ENCODE data around the gene SP110.

SP110 gene

DNA sequence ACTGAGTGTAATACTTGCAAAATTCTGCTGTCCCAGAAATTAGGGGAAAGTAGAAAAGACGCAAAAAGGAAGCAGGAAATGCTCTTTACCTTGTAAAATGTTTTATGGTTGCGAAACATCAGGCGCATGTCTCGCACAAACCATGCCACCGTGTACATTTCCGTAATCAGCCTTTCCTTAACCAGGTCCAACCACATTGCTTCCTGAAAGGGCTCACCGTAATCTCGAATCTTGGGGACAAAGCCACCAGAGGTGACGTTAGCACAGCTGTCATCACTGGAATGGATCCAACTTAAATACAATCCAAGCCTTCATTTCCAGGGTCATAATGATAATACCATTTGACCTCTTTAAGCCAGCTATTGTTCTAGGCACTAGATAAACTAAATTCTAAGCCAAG lies 49.3 kb downstream of the SP110 start:
- no peak for DNase-seq (ENCODE audit: low spot score)

DNA sequence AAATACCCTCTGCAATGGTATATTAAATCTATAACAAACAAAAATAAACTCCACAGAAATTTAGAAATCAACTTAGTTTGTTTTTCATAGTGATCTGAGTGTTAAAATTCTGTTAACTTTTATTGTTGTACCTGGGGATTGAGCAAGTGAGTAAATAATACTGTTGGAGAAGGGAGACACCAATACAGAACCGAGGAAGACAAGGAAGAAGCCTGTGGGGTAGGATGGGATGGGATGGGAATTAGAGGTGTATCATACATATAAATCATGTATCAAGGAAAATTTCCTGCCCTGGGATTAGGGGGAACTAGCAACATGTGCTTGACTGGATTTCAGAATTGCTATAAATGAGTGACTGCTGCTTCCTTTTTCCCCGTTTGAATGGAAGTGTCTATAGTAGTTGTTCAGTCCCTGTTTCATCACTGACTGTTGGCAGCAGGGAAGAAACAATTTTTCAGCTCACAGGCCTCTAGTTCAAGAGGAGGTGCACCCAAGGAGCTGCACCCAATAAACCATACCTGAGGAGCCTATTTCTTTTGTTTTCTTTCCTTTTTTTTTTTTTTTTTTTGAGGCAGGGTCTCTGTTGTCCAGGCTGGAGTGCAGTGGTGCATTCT lies 53.1 kb downstream of the SP110 start:
- no peak for DNase-seq (ENCODE audit: low spot score)

DNA sequence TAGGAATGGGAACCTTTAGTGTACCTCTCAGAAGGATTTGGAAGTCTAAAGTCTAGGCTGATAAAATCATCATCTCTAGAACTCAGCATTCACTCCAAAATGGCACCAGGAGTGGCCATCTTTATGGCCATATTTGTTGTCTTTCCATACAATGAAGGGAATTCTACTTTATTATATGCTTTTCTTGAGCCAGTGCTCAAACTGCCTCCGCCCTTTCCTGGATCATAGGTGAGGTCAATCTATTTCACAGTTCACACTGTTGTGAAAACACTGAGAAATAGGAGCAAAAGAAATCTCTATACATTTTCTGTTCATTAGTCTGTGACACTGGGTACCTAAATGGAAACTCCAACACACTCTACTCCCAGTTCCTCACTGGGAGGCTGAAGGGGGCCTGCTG lies 55.6 kb downstream of the SP110 start:
- no peak for DNase-seq (ENCODE audit: low spot score)

DNA sequence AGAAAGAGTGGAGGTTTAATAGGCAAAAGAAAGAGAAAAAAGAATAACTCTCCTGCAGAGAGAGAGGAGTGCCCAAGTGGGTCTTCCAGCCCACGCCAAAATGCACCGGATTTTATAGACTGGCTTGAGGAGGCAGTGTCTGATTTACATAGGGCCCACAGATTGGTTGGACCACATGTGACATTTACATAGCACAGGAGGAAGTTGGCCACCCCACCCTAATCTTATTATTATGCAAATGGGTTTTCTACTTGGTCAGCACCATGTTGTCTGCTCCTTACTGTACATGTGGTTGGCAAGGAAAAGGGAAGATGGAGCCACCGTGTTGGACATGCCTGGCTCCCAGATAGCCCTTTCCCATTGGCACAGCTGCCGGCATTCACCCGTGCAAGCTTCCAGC lies 56.8 kb downstream of the SP110 start:
- DNase-seq (ENCODE audit: low spot score): no peak

DNA sequence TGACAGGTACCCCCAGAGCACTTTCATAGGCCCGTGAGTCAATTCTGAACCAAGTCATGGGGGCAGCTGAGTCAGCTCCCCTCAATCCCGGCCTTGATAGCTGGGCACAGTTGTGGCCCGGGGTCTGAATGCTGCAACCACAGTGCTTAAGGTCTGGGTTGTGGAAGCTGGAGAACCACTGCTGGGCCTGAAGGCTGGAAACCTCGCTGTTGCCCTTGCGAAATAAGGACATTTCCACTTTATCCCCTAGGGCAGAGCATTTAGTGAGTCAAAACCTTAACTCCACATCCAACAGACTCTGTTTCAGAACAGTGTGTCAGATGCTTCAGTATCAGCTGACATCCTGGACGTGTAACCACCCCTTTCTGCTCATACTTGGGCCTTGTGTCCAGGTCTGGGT lies 58.6 kb downstream of the SP110 start:
- no peak for DNase-seq (ENCODE audit: low spot score)

DNA sequence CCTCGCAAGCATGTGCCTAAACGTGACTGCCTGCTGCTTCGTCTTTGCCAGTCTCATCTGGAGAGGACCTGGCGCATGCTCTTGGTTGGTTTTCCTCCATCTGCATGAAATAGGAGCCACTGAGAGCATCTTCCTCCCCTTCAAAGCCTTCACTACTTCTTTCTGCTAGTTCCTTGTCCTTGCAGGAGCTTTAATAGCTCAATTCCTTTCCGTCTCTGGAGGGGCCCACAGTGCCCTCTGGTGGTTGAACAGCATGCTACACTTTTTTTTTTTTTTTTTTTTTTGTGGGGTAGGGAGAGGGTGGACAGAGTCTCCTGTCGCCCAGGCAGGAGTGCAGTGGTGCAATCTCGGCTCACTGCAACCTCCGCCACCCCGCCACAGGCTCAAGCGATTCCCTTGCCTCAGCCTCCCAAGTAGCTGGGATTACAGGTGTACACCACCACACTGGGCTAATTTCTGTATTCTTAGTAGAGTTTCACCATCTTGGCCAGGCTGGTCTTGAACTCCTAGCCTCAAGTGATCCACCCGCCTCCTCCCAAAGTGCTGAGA lies 59.6 kb downstream of the SP110 start:
- DNase-seq (ENCODE audit: low spot score): peak; percentile 68

DNA sequence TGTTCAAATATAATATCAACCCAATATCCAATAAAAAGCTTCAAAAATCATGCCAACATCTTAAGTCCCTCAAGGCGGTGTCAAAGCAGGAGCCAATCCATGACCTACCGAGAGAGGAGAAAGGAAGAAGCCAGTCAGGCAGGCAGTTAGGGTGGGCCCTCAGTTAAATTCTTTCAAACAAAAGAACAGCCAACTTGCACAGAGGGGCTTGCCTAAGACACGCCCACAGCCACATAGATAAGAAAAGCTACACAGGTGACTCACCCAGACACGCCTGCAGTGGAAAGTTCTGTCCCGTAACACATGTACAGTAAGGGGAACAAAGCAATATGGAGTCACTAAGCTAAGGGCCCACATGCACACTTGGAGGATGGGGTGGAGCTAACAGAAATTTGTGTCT lies 61.3 kb downstream of the SP110 start:
- no peak for DNase-seq (ENCODE audit: low spot score)

DNA sequence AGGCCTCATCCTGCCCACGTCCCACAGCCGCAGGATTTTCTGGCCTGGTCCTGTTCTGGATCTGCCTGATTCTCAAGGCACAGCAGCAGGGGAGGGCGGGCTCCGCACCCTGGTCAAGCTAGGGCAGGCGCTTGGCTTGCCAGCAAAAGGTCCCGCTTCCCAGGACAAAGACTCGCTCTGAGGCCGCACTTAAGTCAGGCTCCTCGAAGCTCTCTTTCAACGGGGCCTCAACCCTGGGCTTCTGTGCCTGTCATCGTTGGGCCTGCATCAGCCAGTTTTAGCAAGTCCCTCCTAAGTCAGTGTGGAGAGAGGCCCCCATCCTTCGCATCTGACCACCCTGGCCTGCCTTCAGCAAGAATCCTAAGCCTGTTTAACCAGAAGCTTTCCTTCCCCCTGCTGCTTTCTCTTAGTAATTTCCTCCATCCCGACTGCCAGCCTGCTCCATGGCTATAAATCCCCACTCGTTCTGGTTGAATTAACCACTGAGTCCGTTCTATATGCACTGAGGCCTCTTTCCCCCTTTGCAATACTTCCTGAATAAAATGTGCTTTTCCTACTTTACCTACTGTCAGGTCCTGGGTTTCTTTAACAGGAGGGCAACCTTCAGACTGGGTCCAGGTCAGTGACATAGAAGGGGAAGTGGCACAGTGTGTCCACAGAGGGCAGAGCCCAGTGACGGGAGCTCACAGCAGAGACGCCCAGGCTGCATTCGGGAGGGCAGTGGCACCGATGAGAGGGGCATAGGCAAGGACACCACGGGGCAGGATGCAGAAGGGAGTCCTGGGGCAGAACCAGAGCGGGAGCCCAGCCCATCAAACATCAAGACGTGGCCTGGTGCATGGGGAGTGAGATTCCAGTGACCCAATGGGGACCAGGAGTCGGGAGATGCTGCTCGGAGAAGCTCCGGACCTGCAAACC lies 62.7 kb downstream of the SP110 start:
- no peak for DNase-seq (ENCODE audit: low spot score)

DNA sequence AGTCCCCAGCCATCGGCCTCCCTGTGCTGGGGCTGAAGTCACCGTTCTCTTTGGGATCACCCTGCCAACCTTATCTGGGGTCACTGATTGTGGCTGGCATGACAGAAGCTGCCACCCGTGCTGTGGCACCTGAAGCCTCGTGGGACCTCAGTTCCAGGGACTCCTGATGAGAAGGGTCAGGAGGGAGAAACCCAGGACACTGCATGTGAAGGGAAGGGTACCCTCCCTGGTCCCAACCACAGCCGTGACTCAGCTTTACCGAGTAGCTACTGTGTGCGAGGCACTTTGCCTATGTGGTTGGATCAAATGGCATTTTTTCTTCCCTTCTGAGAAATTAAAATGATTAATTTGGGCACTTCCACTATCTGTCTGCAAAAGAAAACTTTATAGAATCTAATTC lies 64.4 kb downstream of the SP110 start:
- no peak for DNase-seq (ENCODE audit: low spot score)

DNA sequence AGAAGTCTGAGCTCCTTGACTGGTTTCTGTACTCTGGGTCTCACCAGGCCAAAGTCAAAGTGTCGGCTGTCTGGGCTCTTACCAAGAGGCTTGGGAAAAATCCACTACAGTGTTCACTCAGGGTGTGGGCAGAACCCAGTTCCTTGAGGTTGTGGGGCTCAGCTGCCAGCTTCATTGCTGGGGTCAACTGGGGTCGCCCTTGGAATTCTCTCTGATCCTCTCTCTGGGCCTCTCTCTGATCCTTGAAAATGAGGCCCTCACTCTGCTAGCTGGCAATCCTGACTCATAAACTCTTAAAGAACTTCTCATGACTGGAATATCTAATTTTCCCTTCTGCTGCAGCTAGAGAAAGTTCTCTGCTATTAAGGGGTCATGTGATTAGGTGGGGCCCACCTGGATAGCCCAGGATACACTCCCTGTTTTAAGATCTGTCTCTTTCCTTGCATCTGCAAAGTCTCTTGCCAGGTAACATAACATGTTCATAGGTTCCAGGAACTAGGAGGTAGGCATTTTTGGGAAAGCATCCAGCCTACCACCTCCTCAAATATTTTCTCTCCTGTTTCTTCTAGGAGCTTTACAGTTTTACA lies 66.3 kb downstream of the SP110 start:
- peak; percentile 52 for DNase-seq (ENCODE audit: low spot score)

DNA sequence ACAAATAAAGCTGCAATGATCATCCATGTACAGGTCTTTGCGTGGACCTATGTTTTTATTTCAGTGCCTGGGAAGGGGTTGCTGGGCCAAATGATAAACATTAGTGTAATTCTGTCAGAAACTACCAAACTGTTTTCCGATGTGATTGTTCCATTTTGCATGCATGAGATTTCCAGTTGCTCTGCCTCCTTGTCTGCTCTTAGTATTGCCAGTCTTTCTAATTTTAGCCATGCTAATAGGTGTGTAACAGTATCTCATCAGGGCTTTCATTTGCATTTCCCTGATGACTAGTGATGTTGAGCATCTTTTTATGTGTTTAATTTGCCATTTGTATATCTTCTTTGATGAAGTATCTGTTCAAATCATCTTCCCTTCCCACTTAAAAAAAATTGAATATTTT lies 67.5 kb downstream of the SP110 start:
- DNase-seq (ENCODE audit: low spot score): no peak

DNA sequence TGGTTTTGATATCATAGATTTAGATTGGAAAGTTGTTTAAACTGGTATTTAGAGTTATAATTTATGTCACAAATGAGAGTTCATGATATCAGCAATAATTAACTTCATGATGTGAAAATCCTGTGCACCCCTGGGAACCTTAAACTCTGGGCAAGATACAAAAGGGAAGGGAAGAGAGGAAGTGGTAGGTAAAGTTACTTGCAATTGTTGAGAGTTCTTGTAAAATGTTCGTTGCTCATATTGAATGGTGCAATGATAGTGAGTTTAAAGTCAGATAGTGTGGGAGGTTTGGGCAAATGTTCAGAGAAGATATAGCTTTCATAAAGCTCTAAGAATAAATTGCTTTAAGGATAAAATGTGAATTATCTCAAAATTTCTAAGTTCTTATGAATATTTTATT lies 75.4 kb downstream of the SP110 start:
- no peak for DNase-seq (ENCODE audit: low spot score)

DNA sequence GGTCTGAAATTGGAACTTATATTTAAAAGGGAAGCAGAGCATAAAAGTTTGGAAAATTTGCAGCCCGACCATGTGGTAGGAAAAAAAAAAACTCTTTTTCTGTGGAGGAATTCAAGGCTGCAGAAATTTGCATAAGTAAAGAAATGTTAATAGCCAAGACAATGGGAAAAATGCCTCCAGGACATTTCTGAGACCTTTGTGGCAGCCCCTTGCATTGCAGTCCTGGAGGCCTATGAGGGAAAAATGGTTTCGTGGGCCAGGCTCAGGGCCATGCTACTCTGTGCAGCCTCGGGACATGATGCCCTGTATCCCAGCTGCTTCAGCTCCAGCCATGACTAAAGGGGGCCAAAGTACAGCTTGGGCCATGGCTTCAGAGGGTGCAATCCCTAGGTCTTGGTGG lies 79.1 kb downstream of the SP110 start:
- DNase-seq (ENCODE audit: low spot score): no peak

DNA sequence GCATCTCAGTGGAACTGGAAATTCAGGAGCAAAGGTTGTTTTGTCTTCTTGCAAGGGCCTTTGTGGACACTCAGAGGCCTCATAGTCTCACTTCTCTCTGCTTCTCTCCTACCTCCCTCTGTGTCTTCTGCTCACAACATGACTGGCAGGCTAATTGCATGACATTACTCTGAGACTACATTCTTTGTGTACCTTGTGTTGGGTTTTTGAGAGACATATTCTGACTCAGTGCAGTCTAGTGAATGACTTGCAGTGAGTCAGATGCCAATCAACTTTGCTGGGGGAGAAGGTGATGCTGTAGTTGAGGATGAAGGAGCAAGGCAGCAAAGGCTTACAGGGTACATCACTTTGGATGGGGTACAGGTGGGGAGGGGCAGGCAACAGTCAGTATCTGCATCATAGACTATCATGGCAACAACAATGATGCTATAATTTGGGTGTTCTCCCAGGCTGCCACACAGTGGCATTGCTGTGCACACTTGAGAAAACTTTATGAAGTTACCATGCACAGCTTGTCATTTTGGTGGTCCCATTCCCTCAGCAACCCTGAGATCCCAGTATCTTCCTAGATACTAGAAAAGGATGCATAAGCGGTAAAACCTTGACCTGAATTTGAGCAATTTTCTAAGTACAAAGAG lies 81.8 kb downstream of the SP110 start:
- no peak for DNase-seq (ENCODE audit: low spot score)

DNA sequence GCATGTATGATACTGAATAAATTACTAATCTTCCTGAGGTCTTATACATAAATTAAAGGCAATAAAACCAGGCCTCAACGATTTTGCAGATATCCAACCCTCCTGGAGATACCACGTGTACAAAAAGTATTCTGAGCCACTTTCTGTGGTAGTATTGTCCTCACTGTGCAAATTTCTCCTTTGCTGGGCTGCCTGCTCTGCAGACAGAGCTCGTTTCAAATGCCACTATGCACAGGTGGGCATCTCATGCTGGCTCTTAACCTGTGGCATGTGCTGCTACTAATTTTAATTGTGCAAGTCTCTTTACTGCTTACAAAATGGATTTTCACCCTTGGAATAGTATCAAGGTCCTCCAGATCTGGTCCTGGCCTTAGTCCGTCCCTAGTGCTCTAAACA lies 84.7 kb downstream of the SP110 start:
- no peak for DNase-seq (ENCODE audit: low spot score)

DNA sequence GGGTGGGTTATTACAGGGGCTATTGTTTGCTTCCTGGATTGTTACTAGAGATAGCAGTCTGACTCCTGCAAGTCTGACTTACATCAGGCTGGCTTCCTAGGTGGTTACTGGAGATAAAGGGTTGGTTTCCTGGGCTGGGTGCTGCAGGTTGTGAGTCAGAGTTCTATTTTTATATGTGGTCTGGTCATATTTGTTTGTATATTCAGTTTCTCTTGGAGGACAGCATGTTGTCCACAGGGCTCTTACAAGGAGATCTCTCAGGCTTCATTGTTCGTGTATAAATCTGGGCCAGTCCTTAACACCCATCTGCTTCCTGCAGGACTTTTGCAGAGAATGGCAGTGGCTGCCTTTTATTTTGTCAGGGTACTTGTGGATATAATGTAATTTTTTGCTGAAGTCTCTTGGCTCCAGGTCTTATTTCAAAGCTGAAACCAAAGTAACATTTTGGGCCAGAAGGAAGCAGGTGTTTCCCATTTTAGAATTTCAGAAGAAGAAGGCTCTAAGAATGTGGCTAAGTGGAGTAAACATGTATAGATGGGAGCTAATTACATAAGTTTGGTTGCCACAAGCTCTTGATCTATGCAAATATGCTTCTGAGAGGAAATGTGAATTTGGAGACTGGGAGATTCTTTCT lies 85.2 kb downstream of the SP110 start:
- no peak for DNase-seq (ENCODE audit: low spot score)

DNA sequence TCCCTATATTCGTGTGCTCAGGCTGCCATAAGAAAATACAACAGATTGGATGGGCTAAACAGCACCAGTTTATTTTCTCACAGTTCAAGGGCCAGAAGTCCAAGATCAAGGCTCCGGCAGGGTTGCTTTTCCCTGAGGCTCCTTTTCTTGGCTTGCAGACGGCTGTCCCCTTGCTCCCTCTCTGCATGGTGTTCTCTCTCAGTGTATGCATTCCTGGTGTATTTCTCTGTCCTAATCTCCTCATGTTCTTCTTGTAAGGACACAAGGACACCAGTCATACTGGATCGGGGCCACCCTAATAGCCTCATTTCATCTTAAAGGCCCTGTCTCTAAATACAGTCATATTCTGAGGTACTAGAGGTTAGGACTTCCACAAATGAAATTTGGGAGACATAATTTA lies 88.4 kb downstream of the SP110 start:
- DNase-seq (ENCODE audit: low spot score): no peak

DNA sequence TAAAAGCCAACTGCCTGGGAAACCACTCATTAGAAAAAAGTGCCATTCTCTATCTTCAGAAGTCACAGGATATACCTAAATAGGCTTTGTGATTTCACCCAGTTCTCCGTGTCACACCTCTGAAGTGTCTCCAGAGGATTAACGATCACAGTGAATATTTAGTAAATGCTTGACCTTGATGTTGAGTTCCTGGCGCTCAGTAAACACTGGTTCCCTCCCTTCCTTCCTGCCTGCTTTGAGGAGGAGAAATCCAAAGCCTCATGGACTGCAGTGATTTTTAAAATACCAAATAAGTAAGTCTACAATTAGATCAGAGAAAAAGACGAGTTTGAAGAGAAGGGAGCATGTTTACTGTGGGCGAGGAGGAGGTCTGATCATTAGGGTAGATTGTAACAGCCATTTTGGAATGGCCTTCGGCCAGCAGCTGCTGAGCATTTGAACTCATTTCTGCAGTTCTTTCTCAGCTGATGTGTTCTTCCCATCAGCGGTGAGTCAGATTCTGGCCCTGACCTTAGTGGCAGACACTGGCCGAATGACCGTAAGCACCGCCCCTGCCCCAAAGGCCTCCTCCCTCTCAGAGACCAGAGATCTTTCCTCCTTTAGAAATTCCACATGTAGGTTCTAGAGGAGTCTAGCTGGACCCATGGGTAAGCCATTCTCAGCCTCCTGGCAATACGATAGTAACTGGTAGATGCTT lies 89.0 kb downstream of the SP110 start:
- no peak for DNase-seq (ENCODE audit: low spot score)

DNA sequence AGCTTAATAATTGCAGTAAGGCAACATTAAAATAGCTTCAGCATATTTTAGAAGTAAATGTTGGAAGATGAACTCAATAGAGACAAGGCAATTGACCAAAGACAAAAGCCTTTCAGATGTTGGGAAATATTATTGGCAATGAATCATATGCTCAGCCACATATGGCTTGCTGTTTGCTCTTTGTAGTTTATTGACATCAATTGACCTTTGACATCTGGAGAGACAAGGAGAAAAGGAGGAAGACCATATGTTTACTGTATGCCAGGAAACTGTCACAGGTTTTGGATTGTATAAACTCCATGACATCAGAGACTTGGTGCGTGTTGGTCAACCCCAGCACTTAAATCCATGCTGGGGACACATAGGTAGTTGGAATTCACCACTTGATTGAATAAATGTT lies 90.4 kb downstream of the SP110 start:
- no peak for DNase-seq (ENCODE audit: low spot score)

DNA sequence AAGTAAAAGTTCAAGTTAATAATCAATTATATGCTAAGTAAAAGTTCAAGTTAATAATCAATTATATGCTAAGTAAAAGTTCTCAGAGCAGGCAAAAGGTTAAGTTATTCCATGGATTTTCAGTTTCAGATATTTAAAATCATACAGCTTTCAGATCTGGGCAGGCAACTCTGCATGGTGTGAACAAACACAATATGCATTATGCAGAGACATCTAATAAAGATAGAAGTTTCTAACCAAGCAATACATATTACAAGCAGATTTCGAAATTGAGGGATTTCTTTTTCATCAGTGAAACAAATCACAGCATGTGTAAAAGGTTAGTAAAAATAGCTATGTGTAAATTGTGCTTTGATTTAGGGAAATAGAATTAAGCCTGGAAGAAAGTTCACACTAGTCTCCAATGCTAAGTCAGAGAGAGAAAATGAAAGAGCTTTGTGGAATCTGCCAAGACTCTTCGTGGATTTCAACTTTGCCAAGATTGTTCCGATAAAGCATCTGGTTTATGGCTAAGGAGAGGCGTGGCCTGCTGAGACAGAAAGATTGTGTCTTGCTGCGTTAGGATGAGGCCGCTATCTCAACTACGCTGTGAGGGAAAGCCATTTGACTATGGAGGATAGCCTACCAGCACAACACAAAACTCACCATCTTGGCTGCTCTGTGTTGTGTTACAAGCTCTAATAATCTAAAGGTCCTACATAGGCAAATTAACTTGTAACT lies 91.0 kb downstream of the SP110 start:
- no peak for DNase-seq (ENCODE audit: low spot score)

DNA sequence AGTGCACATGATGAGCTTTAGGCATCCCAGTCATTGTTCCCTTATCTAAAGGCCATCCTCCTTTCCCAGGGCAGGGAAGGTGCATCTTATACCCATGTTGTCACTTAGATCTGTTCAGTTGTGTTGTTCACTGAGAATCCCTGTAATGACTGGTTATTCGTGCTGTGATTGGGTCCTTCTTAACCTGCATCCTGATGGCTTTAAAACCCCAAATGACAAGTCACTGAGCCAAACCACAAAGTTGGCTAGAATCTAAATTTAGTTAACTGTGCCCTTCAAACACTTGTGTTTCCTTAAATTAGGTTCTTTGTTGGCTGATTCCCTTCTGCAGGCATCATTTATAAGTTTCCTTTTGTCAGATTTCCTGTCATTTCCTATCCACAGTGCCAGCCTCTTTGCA lies 92.6 kb downstream of the SP110 start:
- DNase-seq (ENCODE audit: low spot score): no peak
